ENCODE results near the gene SLC25A22. TPM values are rescaled to one million over a fixed set of nuclear protein-coding genes. Genes with fewer than 3 reads are reported as not detected.

The SLC25A22 gene
- total RNA-seq (2021): 24.6 and 25.8 TPM in 2 replicates
- percentile 41 among the genes with signal in this experiment for Bru-seq, nascent RNA
- BruChase-seq, experiment 1, labeled RNA remaining after a 2-hour chase: percentile 53 among the genes with signal in this experiment
- percentile 82 among the genes with signal in this experiment for BruChase-seq, experiment 2, labeled RNA remaining after a 6-hour chase
- long read RNA-seq, transcript SLC25A22-228 (10 exons, 2,692 nt): major isoform, 18 of 52 reads
- long read RNA-seq, transcript SLC25A22-201 (10 exons, 2,796 nt): minor isoform, 10 of 52 reads
- long read RNA-seq, partial matches to known transcripts: 6 of 52 reads
- long read RNA-seq, other reads (novel, unspliced or antisense): 18 of 52 reads

DNA sequence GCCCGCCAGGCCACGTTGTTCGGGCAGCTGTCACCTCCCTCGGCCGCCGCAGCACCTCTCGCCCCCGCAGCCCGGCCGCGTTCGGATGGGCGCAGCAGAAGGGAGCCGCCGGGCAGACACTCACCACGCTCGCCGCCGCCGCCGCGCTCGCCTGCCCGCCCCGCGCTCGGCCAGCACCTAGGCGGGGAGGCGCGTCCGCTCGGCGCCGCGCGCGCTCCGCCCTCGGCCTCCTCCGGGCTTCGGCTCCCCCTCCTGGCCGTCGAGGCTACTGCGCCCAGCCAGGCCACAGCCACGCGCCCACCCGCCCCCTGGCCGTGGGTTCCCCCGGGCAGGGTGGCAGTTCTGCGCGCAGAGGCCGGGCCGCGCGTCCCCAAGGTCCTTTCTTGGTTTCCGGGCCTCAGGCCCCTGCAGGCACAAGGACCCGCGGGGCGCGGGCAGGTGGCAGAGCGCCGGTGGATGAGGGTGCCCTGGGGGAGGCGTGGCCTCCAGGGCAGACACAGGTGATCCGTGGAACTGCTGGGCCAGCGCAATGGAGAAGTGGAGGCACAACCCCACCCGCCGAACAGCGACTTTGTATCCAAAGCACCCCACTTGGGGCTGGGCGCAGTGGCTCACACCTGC, at the start of gene SLC25A22:
TSS of gene SLC25A22 (minus strand) at position 189 of the 621 bp plus-strand sequence. CDS start 3,275 bp downstream, outside the sequence.
- peaks cover 3% of the 10 kb centered on the region; the same call in 1 of the 2 replicates for H3F3A ChIP-seq (ENCODE audit: insufficient read depth, low read depth)
- H3K79me2 ChIP-seq (ENCODE audit: low read depth): no peaks in the 10 kb centered on the region
- DNase-seq: peak; percentile 39 to 80
- H4K20me1 ChIP-seq (ENCODE audit: insufficient read depth): no peaks in the 10 kb centered on the region
- intact Hi-C loops (cut with micrococcal nuclease; ENCODE audit: unreplicated experiment): loop anchor here (5.0 kb wide), 1 partner anchor 51 kb away; the partner anchor contains the start of gene TALDO1
- H3K4me3 ChIP-seq: peak within 1 kb of the TSS; percentile 80
- peak within 1 kb of the TSS; percentile 73 for H2AFZ ChIP-seq
- H3K9me2 ChIP-seq (ENCODE audit: insufficient read depth): no peaks in the 10 kb centered on the region
- TF ChIP-seq CTCF (conservative IDR thresholded peaks at IDR 0.05) (peak; percentile 75), EZH2 (IDR thresholded peaks at IDR 0.05; ENCODE audit: low read depth) (no peak)
- peak within 1 kb of the TSS; percentile 77 for H3K4me2 ChIP-seq
- H3K4me1 ChIP-seq (replicated peaks; ENCODE audit: insufficient read depth): peaks cover 8% of the 10 kb centered on the region
- POLR2A ChIA-PET (ENCODE audit: unreplicated experiment): no interaction called here
- CTCF ChIA-PET: no interaction called here
- no peaks in the 10 kb centered on the region for H3K9me3 ChIP-seq (ENCODE audit: insufficient read depth, low read depth)
- BruUV-seq (replicated peaks): no TSS peak
- no peak within 1 kb of the TSS for H3K27ac ChIP-seq
- no peaks in the 10 kb centered on the region for H3K36me3 ChIP-seq (ENCODE audit: low read depth)
- no peaks in the 10 kb centered on the region for H3K27me3 ChIP-seq (ENCODE audit: insufficient read depth, low read depth)

DNA sequence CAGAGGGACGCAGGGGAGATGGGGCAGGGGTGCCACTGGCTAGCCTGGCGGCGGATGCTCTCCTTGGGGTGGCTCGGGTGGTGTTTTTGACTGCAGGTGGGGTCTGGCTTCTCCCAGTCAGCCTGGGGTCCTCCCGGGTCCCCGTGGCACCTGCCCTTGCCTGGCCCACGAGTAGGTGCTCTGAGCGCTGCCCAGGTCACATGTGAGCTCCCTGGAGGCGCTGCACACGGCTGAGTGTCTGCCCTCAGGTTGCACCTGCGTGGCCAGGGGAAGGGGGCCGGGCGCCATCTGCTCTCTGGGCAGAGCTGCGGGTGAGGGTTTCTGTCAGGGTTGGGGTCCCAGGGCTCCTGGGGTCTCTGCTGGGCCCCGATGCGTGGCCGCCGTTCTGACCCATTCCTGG, 49.8 kb upstream of the SLC25A22 start:
- H3K4me3 ChIP-seq: no peak overlapping the region
- no peaks in the 10 kb centered on the region for H3K27me3 ChIP-seq (ENCODE audit: insufficient read depth, low read depth)
- H3K9me3 ChIP-seq (ENCODE audit: insufficient read depth, low read depth): no peaks in the 10 kb centered on the region
- intact Hi-C loops (cut with micrococcal nuclease; ENCODE audit: unreplicated experiment): no loop called here
- DNase-seq: no peak
- H2AFZ ChIP-seq: no peak overlapping the region
- H3K4me2 ChIP-seq: no peak overlapping the region
- H3F3A ChIP-seq (ENCODE audit: insufficient read depth, low read depth): peaks cover 6% of the 10 kb centered on the region; the same call in 1 of the 2 replicates
- ChIA-PET CTCF (no interaction called here), POLR2A (ENCODE audit: unreplicated experiment) (no interaction called here)
- TF ChIP-seq CTCF (conservative IDR thresholded peaks at IDR 0.05): no peak
- TF ChIP-seq EZH2 (IDR thresholded peaks at IDR 0.05; ENCODE audit: low read depth): no peak
- no peaks in the 10 kb centered on the region for H4K20me1 ChIP-seq (ENCODE audit: insufficient read depth)
- no peaks in the 10 kb centered on the region for H3K9me2 ChIP-seq (ENCODE audit: insufficient read depth)
- no TSS peak for BruUV-seq (replicated peaks)
- peaks cover 16% of the 10 kb centered on the region for H3K4me1 ChIP-seq (replicated peaks; ENCODE audit: insufficient read depth)
- H3K79me2 ChIP-seq (ENCODE audit: low read depth): no peaks in the 10 kb centered on the region
- H3K27ac ChIP-seq: no peak overlapping the region
- no peaks in the 10 kb centered on the region for H3K36me3 ChIP-seq (ENCODE audit: low read depth)

DNA sequence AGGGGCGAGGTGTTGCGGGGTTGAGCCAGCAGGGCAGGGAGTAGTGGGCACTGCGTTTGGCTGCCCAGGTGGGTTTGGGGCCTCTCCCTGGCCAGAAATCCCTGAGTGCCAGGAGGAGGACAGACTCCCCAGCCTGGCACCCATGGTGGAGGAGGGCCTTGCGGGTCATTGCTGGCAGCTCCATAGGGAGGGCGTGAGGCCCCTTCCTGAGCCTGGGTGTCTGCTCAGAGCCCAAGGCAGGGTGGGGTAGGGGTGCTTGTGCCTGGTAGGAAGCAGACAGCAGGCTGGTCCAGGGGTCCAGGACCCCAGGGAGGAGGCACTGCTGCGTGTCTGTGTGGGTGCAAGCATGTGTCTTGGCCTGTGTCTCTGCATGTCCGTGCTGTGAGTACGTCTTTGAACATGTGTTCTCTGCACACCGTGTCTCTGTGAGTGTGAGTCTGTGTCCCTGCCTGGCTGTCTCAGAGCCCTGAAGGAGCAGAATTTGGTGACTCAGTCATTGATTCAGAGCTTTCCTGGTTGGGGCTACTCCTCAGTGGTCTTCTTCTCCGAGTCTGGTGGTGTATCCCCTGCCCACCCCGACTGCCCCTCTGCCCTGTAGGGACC, 48.5 kb upstream of the SLC25A22 start:
- no peaks in the 10 kb centered on the region for H3K9me2 ChIP-seq (ENCODE audit: insufficient read depth)
- no peaks in the 10 kb centered on the region for H3K9me3 ChIP-seq (ENCODE audit: insufficient read depth, low read depth)
- H3K4me1 ChIP-seq (replicated peaks; ENCODE audit: insufficient read depth): peaks cover 16% of the 10 kb centered on the region
- peaks cover 6% of the 10 kb centered on the region; the same call in 1 of the 2 replicates for H3F3A ChIP-seq (ENCODE audit: insufficient read depth, low read depth)
- POLR2A ChIA-PET (ENCODE audit: unreplicated experiment): no interaction called here
- H3K27me3 ChIP-seq (ENCODE audit: insufficient read depth, low read depth): no peaks in the 10 kb centered on the region
- no peaks in the 10 kb centered on the region for H3K36me3 ChIP-seq (ENCODE audit: low read depth)
- BruUV-seq (replicated peaks): no TSS peak
- CTCF ChIA-PET: no interaction called here
- H3K4me2 ChIP-seq: no peak overlapping the region
- no peak overlapping the region for H3K27ac ChIP-seq
- intact Hi-C loops (cut with micrococcal nuclease; ENCODE audit: unreplicated experiment): no loop called here
- no peak overlapping the region for H2AFZ ChIP-seq
- DNase-seq: no peak
- H4K20me1 ChIP-seq (ENCODE audit: insufficient read depth): peaks cover 1% of the 10 kb centered on the region; the same call in 1 of the 2 replicates
- H3K79me2 ChIP-seq (ENCODE audit: low read depth): peaks cover 6% of the 10 kb centered on the region
- no peak overlapping the region for H3K4me3 ChIP-seq
- TF ChIP-seq EZH2 (IDR thresholded peaks at IDR 0.05; ENCODE audit: low read depth) (no peak), CTCF (conservative IDR thresholded peaks at IDR 0.05) (no peak)
